ENCODE data around the gene ALDOB.

Gene ALDOB

DNA sequence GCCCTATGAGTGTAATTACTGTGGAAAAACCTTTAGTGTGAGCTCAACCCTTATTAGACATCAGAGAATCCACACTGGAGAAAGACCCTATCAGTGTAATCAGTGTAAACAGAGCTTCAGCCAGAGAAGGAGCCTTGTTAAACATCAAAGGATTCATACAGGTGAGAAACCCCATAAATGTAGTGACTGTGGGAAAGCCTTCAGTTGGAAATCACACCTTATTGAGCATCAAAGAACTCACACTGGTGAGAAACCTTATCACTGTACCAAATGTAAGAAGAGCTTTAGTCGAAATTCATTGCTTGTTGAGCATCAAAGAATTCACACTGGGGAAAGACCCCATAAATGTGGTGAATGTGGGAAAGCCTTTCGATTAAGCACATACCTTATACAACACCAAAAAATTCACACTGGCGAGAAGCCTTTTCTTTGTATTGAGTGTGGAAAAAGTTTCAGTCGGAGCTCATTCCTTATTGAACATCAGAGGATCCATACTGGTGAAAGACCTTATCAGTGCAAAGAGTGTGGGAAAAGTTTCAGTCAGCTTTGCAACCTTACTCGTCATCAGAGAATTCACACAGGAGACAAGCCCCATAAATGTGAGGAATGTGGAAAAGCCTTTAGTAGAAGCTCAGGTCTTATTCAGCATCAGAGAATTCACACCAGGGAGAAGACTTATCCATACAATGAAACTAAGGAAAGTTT, 27.0 kb downstream of the ALDOB start:
- no peak for DNase-seq (ENCODE audit: extremely low spot score)
- POLR2A ChIA-PET, result interaction anchor here (1.8 kb wide), 1 partner anchor 10 kb away, joined by 4 read pairs; the partner anchor contains the start of genes MRPL50 and ZNF189
- TF ChIP-seq ELF4 (IDR thresholded peaks at IDR 0.05) (no peak), L3MBTL2 (conservative IDR thresholded peaks at IDR 0.05) (no peak), ZNF384 (IDR thresholded peaks at IDR 0.05) (no peak), FOXA1 (IDR thresholded peaks at IDR 0.05) (no peak), TARDBP (IDR thresholded peaks at IDR 0.05) (no peak), FOXM1 (IDR thresholded peaks at IDR 0.05; ENCODE audit: borderline replicate concordance) (no peak), ARNT (IDR thresholded peaks at IDR 0.05) (no peak), HDGF (IDR thresholded peaks at IDR 0.05; ENCODE audit: borderline replicate concordance) (no peak), CTBP1 (IDR thresholded peaks at IDR 0.05; ENCODE audit: borderline replicate concordance) (no peak), FOXK2 (IDR thresholded peaks at IDR 0.05) (no peak), LEF1 (IDR thresholded peaks at IDR 0.05; ENCODE audit: borderline replicate concordance) (no peak), SP1 (IDR thresholded peaks at IDR 0.05) (no peak), NFRKB (IDR thresholded peaks at IDR 0.05) (no peak)
- TF ChIP-seq, protein P1, sequence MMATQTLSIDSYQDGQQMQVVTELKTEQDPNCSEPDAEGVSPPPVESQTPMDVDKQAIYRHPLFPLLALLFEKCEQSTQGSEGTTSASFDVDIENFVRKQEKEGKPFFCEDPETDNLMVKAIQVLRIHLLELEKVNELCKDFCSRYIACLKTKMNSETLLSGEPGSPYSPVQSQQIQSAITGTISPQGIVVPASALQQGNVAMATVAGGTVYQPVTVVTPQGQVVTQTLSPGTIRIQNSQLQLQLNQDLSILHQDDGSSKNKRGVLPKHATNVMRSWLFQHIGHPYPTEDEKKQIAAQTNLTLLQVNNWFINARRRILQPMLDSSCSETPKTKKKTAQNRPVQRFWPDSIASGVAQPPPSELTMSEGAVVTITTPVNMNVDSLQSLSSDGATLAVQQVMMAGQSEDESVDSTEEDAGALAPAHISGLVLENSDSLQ (IDR thresholded peaks at IDR 0.05), result no peak
- CTCF ChIA-PET, result no interaction called here

DNA sequence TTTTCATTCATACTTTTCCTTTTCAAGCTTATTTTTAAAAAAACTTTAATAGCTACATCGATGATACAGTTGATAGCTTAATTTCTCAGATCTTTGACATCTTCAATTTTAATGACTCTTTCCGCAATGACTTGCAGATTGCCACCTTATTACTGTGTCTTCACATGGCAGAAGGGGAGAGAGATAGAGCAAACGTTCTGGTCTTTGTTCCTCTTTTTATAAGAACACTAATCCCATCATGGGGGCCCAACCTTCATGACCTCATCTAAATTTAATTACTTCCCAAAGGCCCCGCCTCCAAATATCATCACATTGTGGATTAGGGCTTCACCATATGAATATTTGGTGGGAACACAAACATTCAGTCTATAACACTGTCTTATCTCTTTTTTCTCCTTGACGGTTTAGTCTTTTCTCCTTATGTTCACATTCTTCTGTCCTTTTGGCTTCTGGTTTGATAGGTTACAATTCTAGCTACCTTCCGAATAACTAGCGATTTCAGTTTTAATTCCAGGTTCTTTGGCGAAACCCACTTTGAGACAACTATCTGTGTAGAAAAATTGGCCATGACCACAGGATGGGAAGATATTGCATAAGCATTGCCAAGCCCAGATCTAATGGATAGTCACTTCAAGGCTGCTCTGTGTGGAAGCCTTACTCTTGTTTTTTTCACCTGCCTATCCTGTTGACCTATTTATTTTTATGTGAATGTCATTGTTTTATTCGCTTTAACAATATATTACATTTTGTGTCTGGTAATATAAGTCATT, 31.9 kb downstream of the ALDOB start:
- POLR2A ChIA-PET, result no interaction called here
- CTCF ChIA-PET, result no interaction called here
- no peak for DNase-seq (ENCODE audit: extremely low spot score)

DNA sequence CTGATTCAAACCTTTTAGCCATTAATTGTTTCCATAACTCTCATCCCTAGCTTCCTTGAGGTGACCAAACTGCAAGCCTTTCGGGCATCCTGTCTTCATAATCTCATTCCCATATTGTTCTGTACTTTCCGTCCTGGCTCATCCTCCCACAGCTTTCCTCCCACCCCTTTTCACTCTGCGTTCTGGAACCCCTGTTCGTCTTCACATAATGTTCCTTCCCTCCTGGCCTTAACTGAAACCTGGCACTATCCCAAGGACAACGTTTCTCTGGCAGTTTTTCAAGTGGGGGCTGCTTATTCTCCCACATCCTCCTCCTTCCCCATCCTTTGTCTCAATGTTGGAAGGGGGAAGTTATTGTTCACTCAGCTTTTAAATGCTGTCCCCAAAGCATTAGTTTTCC, 35.5 kb downstream of the ALDOB start:
- no peak for TF ChIP-seq ELF4 (IDR thresholded peaks at IDR 0.05)
- no peak for DNase-seq (ENCODE audit: extremely low spot score)
- CTCF ChIA-PET, result no interaction called here
- POLR2A ChIA-PET, result no interaction called here

More for the DNA sequence above, 31.9 kb downstream of the ALDOB start:
- TF ChIP-seq FOXA1 (IDR thresholded peaks at IDR 0.05) (no peak), ARNT (IDR thresholded peaks at IDR 0.05) (no peak), L3MBTL2 (conservative IDR thresholded peaks at IDR 0.05) (no peak), SP1 (IDR thresholded peaks at IDR 0.05) (no peak)
- TF ChIP-seq, protein P1 (IDR thresholded peaks at IDR 0.05), result no peak

DNA sequence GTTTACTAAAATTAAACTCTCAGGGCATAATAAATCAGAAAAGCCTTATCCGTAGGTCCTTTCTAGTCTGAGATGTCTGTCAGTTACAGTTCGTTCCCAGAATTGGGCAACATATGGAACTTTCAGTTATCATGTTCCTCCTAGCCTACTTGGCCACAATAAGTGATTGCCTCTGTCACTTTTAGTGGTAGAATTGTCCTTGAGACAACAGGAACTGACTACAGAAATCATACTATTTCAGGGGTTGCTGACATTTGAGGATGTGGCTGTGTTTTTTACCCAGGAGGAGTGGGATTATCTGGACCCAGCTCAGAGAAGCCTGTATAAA, 36.0 kb downstream of the ALDOB start:
- no peak for DNase-seq (ENCODE audit: extremely low spot score)
- TF ChIP-seq, protein P1 (IDR thresholded peaks at IDR 0.05), result 0 out of 2 replicates have a peak, but pooled peaks have one; percentile 13
- no peak for TF ChIP-seq FOXA1 (IDR thresholded peaks at IDR 0.05)
- CTCF ChIA-PET, result no interaction called here
- POLR2A ChIA-PET, result interaction anchor here (1.1 to 1.5 kb wide), 3 partner anchors 7 to 22 kb away, joined by 3 to 5 read pairs (median 4); no protein-coding TSS in a partner anchor

DNA sequence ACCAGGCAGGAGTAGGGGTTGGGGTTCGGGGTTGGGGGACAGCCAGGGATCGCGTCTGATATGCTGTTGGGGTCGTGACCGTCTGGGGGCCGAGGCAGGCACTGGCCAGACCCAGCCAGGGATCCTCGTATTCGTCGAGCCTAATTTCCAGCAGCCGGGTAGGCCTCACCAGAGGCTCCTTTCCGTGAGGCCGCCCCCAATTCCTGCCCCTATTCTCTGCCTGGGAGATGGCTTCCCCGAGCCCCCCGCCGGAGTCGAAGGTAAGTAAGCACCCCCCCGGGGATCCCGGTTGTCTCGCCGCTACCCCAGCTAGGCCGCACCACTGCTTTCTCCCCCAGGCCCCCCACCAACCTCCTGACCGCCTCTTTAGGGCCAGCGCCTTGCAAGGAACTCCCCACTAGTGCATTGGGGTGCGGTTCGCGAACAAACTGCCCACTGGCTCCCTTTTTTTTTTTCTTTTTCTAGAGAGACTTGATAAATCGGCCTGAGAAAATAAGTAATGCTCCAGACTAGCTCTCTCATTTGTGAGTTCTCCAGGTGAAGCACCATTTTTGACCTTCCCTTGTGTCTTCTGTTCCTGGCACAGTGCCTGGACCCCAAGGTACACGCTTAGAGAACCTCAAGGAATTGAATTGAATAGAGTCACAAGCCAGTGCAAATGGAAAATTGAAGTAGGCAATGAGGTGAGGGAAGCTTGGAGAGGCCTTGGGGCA, 36.5 kb downstream of the ALDOB start:
- POLR2A ChIA-PET, result interaction anchor here (0.6 to 1.5 kb wide), 14 partner anchors 8 to 134 kb away, joined by 3 to 13 read pairs (median 4); partner anchors contain the start of gene RNF20
- DNase-seq (ENCODE audit: extremely low spot score), result no peak
- TF ChIP-seq FOXM1 (IDR thresholded peaks at IDR 0.05; ENCODE audit: borderline replicate concordance) (no peak), LEF1 (IDR thresholded peaks at IDR 0.05; ENCODE audit: borderline replicate concordance) (no peak), HDGF (IDR thresholded peaks at IDR 0.05; ENCODE audit: borderline replicate concordance) (no peak), BHLHE40 (IDR thresholded peaks at IDR 0.05; ENCODE audit: borderline replicate concordance) (no peak), SUZ12 (IDR thresholded peaks at IDR 0.05) (no peak), ARNT (IDR thresholded peaks at IDR 0.05) (no peak), FOXA1 (IDR thresholded peaks at IDR 0.05) (no peak), CTBP1 (IDR thresholded peaks at IDR 0.05; ENCODE audit: borderline replicate concordance) (no peak), TARDBP (IDR thresholded peaks at IDR 0.05) (no peak), NFRKB (IDR thresholded peaks at IDR 0.05) (no peak)
- CTCF ChIA-PET, result interaction anchor here (1.3 kb wide), 1 partner anchor 11 kb away, joined by 7 read pairs; no protein-coding TSS in a partner anchor
